ENCODE data around the gene MYLK4. TPM values are rescaled to one million over a fixed set of nuclear protein-coding genes. Genes with fewer than 3 reads are reported as not detected.

MYLK4 gene
- total RNA-seq, 4 donors from 2014 or later, result 0.65 to 1.5 (median 0.93) TPM

DNA sequence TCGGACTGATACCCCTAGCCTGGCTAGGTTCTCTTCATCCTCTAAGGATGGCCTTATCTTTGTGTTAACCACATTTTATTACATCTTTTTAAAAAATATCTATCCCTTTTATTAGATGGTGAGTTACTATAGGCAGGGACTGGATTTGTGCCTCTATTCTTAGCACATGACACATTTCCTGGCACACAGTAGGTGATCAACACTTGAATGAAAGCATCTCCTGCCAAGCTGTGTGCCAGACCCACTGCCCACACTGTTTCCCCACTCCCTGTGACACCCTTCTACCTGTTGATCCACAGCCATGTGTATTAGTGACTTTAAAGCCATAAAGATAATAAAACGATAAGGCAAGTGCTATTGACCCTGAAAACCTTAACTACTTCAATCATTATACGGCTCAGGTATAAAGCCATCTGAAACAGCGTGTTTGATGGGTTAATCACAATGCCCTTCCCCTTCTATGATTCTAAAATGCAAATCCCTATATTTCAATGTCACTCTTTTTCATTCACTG lies 73.6 kb downstream of the MYLK4 start:
- TF ChIP-seq CTCF (IDR thresholded peaks at IDR 0.05; ENCODE audit: low read depth), result no peak

DNA sequence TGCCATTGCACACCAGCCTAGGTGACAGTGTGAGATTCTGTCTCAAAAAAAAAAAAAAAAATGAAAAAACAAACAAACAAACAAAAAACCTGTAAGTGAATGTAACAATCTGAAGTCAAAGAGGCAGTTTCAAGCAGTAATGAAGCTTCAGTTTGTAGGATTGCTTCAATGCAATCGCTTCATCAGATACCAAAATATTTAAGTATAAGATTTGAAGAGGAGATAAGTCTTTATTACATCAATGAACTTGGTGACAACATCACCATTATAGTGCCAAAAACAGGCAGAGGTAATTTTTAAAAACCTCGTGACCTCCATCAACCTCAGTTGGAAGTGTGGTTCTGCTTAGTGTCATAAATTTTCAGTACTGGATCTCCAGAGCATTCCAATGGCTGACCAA lies 74.7 kb downstream of the MYLK4 start:
- no peak for TF ChIP-seq CTCF (IDR thresholded peaks at IDR 0.05; ENCODE audit: low read depth)

DNA sequence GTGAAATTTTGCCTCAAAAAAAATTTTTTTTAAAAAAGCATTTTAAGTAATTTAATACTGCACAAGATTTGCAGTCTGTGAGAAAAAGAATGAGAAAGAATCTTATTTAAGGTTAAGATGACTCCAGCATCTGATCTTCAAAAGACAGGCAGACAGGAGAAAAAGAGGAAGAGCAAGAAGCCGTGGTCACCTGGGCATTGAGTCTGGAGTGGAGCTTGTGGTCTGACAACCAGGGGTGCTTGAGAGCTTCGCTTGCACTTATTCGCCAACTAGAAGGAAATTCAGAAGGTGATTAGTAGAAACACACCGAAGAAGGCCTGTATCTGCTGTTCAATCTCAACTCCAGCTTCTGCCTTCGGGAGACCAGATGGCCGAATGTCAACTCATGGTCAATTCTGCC lies 75.9 kb downstream of the MYLK4 start:
- TF ChIP-seq CTCF (IDR thresholded peaks at IDR 0.05; ENCODE audit: low read depth), result no peak

- no peak for TF ChIP-seq CTCF (IDR thresholded peaks at IDR 0.05; ENCODE audit: low read depth)
Measured at GRCh38 chr6:2669067-2669700, 81.5 kb downstream of the MYLK4 start.

GRCh38 chr6:2667617-2668016 lies 83.1 kb downstream of the MYLK4 start:
- TF ChIP-seq CTCF (IDR thresholded peaks at IDR 0.05; ENCODE audit: low read depth), result no peak

DNA sequence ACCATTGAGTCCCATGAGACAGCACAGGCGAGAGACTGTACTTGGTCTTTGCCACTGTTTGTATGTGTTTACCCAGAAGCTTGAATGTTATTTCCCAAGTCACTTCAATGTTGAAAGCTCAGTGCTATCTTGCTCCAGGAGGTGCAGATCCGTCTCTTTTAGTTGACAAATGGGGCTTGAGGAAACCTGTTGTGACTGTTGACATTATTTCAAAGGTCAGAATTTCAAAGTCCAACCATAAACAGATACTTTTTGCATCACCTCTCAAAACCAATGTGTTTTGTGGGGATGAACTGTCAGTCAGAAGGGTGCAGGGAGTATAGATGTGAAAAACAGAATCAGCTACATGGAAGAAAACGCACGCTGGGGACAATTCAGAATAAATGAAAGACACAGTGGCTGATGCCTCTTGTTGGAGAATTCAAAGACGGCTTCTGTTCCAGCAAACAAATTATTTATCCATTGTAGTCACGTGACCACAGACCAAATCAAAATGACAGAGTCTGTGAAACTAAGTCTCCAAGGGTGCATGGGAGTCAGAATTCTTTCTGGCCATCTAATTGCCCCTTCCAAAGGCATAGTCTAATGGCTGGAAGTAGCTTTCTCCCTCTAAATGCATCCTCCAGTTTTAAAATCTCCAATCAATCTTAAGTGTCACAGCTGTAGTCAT lies 83.7 kb downstream of the MYLK4 start:
- TF ChIP-seq CTCF (IDR thresholded peaks at IDR 0.05; ENCODE audit: low read depth), result no peak

- TF ChIP-seq CTCF (IDR thresholded peaks at IDR 0.05; ENCODE audit: low read depth), result no peak
Measured at GRCh38 chr6:2665146-2666070, 85.3 kb downstream of the MYLK4 start.

Measured in subcutaneous adipose tissue (tissue), 4 donors.